ENCODE measurements around the gene AKAP1.
A peak's percentile ranks its signal among the peaks of the same experiment; 100 is the strongest.

Gene AKAP1, protein sequence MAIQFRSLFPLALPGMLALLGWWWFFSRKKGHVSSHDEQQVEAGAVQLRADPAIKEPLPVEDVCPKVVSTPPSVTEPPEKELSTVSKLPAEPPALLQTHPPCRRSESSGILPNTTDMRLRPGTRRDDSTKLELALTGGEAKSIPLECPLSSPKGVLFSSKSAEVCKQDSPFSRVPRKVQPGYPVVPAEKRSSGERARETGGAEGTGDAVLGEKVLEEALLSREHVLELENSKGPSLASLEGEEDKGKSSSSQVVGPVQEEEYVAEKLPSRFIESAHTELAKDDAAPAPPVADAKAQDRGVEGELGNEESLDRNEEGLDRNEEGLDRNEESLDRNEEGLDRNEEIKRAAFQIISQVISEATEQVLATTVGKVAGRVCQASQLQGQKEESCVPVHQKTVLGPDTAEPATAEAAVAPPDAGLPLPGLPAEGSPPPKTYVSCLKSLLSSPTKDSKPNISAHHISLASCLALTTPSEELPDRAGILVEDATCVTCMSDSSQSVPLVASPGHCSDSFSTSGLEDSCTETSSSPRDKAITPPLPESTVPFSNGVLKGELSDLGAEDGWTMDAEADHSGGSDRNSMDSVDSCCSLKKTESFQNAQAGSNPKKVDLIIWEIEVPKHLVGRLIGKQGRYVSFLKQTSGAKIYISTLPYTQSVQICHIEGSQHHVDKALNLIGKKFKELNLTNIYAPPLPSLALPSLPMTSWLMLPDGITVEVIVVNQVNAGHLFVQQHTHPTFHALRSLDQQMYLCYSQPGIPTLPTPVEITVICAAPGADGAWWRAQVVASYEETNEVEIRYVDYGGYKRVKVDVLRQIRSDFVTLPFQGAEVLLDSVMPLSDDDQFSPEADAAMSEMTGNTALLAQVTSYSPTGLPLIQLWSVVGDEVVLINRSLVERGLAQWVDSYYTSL

DNA sequence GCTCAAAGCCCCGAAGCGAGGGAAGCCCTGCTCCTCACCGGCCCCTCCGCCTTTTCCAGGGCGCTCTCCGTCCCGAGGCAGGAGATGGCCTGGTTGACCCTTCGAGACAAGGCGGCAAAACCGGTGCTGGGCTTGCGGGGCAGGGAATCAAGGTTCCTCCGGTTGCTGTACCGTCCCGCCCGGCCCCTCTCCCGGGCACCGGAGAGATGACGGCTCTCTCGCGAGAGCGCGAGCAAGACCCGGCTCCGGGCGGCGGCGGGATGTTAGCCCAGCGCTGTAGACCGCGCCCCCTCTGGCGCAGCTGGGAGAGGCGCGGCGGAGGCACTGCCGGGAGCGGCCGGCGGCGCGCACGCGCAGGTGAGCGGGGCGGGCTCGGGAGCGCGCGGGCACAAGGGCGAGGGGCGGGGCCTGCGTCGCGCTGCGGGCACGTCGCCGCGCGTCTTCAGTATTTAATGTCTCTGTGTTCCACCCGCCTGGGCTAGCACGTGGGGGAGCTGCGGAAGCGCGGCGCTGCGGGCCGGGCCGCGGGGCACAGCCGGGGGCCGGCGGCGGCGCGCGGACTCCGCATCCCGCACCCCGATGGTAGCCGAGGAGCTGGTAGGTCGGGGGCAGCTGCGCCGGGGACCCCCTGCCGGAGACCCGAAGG lies at the start of gene AKAP1:
TSS of gene AKAP1 (plus strand) at position 445 of the 646 bp plus-strand sequence. CDS start 20,219 bp downstream, outside the sequence.
- DNase-seq = peak; percentile 93 to 95

DNA sequence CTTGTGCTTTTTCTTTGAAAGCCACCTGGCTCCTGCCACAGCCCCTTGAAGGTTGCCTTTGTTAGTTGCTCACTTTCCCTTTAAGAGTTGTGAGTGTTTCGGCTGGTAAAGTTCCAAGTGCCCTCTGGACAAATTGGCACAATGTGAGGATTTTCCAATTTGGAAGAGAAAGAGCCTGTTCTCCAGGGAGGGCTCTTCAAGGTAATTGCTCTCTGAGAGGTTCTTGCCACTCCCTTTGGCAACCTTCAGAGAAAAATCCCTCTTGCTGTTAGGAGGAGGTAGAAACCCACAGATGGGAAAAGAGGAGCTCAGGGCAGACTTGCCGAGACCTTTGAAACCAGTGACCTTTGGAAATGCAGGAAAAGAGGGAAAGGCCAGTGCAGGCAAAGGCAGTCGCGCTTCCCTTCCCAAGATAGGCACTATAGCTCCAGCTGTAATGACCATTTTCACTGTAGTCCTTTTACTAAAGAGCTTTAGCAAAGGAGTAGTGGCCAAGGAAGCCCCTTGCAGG lies 49.0 kb upstream of the AKAP1 start:
- DNase-seq = peak; percentile 92 to 97

DNA sequence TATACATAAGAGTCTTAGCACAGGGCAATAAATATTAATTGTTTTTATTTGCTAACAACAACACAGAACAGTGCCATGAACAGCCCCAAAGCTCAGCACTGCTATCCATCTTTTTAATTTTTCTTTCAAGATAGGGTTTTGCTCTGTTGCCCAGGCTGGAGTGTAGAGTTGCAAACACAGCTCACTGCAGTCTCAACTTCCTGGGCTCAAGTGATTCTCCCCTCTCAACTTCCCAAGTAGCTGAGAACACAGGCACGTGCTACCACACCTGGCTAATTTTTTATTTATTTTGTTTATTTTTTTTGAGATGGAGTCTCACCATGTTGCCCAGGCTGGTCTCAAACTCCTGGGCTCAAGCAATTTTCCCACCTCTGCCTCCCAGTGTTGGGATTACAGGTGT lies 47.6 kb upstream of the AKAP1 start:
- no peak for DNase-seq

DNA sequence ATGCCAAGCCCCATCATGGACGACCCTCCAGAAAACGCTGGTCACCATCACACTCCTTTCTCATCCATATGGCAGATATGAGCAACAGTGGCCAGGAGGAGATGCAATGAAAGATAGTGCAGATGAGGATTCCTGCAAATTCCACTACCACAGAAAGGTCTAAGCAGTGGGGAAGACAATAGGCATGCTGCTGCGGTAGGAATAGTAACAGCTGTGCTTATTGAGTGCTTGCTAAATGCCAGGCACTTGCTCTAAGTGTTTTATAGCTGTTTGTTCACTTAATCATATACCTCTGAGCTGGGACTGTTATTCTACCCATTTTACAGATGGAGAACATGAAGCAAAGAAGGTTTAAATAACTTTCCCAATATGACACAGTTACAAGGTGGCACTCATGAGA lies 46.6 kb upstream of the AKAP1 start:
- no peak for DNase-seq

DNA sequence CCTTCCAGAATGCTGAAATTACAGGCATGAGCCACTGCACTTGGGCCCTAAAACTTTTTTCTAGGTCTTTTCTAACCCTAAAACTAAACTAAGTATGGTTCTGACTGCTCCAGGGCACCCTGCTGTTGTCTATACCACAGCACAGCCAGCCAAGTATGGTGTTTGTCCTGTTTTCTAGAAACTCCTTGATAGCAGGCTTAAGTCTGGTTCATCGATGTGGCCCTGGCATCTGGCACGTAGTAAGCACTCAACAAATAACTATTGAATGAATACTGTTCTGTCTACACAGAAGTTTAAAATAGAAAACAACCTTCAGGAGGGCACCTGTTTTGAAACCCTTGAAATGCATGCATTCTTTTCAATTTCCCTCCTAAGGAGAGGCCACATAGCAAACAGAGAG lies 44.5 kb upstream of the AKAP1 start:
- no peak for DNase-seq

DNA sequence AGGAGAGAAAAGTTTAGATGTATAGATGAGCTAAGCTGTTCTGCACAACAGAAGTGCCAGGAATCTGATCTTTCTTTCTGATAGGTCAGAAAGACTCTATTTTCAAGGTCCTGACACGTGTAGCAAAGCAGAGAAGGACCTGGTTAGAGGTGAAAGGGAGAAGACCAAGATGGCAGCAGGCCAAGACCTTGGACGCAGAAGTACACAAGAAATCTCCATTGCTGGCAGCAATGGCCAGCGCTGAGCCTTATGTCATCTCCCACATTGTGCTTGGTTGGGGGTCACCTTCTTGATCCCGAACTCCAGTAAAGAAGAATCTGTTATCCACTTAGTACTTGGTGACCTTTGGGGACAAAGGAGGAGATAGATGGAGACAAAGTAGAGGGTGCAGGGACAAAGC lies 41.8 kb upstream of the AKAP1 start:
- DNase-seq = no peak

DNA sequence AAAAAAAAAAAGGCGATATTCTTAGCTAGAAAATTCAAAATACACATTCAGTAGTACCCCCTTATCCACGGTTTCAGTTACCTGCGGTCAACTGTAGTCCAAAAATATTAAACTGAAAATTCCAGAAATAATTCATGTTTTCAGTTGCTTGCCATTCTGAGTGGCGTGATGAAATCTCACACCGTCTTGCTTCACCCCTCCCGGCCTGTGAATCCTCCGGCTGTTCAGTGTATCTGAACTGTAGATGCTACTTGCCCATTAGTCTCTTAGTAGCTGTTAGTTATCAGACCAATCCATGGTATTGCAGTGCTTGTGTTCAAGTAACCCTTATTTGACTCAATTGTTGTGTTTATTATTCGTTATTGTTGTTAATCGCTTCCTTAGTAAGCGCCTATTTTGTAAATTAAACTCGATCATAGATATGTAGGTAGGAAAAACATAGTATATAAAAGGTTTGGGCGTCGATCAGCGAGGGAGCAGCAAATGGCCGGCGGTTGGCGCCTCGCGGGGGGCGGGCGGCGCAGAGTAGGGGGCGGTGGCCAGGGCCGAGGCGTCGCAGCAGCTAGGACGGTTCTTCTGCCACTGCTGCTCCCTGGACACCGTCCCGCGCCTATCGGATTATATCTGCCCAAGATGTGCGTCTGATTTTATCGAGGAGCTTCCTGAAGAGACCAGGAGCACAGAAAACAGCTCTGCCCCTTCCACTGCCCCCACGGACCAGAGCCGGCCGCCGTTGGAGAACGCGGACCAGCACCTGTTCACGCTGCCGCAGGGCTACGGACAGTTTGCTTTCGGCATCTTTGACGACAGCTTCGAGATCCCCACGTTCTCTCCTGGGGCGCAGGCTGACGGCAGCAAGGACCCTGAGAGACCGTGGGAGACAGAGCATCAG lies 39.8 kb upstream of the AKAP1 start:
- DNase-seq = peak in 1 of 2 experiments; percentile 34

DNA sequence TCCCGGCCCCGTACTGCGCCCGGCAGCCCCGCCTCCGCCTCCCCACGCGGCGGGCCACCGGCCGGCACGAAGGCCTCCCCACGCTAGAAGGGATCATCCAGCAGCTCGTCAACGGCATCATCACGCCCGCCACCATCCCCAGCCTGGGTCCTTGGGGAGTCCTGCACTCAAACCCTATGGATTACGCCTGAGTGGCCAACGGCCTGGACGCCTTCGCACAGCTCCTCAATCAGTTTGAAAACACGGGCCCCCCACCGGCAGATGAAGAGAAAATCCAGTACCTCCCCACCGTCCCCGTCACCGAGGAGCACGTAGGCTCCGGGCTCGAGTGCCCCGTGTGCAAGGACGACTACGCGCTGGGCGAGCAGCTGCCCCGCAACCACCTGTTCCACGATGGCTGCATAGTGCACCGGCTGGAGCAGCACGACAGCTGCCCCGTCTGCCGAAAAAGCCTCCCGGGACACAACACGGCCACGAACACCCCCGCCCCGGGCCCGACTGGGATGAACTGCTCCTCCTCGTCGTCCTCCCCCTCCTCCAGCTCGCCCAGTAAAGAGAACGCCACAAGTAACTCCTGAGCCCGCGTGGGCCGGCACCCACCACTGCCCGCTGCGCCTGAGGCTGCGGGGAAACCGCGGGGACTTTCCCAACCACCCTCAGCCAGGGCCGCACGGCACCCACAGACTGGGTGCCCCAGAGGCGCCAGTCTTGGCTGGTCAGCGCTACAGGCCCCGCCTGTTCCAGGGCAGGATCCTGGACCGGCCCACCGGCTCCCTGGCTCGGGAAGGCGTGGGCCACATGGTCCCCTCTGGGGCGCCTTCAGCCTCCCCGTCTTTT lies 39.0 kb upstream of the AKAP1 start:
- no peak for DNase-seq

DNA sequence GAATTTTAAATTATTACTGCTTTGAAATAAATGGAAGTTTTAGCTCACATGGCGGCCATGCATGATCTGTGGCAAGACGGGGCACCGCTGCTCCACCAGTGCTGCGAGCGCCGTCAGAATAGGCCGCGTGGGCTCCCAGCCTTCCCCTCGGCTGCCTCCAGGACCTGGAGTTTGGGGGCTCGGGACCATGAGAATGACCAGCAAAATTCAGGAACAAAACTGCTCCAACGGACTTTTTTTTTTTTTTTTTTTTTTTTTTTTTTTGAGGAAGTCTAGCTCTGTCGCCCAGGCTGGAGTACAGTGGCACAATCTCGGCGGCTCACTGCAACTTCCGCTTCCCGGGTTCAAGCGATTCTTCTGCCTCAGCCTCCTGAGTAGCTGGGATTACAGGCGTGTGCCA lies 38.3 kb upstream of the AKAP1 start:
- DNase-seq = no peak

DNA sequence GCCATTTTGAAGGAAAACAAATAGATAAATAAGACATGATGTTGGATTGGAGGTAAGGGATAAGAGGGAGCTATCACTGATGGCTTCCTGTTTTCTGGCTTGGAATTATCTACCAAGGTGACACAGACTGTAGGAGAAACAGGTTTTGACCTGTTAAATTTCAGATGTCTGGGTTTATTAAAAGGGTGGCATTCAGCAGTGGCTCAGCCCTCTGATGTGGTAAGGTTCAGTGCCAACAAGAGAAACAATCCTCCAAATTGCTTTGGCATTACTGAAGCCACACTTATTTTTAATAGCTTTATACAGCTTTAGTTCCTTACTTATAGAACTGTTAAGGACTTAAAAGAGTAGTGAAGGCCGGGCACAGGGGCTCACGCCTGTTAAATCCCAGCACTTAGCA lies 37.0 kb upstream of the AKAP1 start:
- DNase-seq = no peak

DNA sequence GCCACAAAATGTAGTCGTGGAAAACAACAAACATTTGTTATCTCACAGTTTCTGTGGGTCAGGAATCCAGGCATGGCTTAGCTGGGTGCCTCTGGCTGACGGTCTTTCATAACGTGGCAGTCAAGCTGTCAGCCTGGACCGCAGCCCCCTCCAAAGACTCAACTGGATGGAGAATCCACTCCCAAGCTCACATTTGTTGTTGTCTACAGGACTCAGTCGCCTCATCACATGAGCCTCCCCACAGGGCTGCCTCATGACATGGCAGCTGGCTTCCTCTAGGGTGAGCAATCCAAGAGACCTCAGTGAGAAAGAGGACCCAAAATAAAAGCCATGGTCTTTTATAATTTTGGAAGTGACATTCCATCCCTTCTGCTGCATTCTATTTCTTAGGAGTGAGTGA lies 34.7 kb upstream of the AKAP1 start:
- no peak for DNase-seq

DNA sequence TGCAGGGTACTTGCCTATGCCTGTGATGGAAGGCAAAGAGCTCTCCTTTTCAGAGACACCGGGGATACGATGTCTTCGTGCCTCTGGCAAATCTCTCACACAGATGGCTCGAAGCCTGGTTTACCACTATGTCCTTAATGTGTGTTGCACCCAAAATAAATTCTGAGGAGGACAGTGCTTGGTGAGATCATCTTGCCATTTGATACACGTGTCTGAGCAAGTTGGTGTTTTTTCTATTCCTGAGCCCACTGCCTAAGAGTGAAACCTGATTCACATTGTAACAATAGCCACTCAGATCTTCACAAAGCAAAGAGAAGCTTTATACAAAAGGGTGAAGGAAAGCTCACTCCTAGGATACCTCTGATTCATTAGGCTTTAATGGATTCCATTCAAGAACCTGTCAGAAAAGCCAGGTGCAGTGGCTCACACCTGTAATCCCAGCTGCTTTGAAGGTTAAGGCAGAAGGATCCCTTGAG lies 33.1 kb upstream of the AKAP1 start:
- peak; percentile 76 to 84 for DNase-seq

DNA sequence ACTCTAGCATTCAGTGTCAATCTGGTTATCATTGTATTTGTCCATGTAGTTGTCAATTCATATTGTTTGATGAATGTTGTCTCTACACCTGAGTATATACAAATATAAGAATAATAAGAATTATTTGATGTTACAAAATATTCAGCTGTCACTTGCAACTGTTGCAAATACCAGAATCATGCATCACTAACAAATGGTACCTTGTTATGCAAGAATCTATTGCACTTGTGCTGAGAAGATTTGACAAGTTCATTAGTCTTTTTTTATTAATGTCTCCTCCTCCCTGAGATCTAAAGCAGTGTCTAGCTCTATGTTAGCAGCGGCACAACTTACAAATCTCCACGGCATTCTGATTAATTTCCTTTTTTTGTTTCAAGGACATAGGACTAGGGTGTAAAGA lies 22.2 kb upstream of the AKAP1 start:
- DNase-seq = no peak

DNA sequence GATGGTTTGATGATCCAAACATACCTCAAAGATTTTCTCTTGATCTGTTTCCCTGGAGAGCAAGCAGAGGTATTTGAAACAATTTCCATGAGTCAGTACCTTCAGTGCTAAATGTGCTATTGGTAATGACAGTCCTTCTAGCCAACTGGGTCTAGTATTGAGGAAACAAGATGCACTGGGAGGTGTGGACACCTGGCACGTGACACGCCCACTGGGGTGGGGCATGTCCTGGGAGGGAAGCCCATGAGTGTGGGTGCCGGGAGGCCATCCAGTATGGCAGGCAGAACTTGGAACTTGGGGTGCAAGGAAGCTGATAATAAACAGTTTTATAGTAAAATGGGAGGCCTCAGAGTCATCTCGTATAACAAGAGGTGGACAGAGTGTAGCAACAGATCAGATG lies 17.9 kb upstream of the AKAP1 start:
- DNase-seq = no peak

DNA sequence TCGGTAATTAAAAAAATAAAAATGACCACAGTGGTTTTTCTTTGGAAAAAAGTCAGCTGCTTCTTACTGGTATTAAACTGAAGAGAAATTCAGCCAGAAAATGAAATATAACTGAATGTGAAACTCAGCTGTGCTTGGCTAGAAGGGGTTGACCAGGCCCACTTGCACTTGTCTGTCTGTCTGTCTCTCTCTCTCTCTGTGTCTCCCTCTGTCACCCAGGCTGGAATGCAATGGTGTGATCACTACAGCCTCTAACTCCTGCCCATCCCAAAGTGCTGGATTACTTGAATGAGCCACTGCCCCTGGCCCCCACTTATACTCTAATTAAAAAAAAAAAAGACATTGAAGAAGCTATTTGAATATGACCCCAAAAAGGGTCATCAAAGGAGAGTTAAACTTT lies 17.3 kb upstream of the AKAP1 start:
- no peak for DNase-seq

DNA sequence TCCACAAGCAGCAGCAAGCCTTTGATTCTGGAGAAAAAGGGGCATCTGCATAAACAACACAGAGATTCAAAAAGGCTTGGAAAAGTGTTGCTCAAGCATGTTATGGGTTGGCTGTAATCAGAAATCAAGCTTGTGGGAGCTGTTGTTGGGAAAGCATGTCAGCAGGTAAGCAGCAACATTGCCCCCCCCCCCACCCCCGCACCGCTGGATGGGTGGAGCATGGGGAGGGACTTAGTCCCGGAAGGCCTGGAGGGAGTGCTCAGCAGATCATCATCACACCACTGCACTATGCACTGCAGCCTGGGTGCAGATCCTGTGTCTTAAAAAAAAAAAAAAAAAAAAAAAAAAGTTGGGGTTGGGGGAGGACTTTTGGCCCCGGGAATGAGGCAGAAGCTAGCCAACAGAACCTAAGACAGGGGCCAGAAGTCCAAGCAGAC lies 16.8 kb upstream of the AKAP1 start:
- no peak for DNase-seq

DNA sequence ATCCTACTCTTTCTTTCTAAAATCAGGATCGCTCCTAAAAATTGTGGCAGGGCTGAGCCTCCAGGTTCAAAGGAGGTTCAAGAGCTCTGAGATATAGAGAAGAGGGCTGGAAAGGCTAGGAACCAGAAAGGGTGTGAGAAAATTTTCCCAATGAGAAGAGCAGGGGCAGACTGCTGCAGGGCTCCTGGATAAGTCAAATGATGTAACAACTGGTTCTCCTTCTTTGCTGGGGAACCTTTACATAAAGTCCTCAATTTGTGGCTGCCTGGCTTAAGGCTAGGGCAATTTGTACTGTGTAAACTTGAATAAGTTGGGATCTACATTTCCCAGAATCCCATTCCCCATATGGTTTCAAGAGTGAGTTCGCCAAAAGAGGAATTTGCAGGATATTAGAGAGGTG lies 16.3 kb upstream of the AKAP1 start:
- no peak for DNase-seq

DNA sequence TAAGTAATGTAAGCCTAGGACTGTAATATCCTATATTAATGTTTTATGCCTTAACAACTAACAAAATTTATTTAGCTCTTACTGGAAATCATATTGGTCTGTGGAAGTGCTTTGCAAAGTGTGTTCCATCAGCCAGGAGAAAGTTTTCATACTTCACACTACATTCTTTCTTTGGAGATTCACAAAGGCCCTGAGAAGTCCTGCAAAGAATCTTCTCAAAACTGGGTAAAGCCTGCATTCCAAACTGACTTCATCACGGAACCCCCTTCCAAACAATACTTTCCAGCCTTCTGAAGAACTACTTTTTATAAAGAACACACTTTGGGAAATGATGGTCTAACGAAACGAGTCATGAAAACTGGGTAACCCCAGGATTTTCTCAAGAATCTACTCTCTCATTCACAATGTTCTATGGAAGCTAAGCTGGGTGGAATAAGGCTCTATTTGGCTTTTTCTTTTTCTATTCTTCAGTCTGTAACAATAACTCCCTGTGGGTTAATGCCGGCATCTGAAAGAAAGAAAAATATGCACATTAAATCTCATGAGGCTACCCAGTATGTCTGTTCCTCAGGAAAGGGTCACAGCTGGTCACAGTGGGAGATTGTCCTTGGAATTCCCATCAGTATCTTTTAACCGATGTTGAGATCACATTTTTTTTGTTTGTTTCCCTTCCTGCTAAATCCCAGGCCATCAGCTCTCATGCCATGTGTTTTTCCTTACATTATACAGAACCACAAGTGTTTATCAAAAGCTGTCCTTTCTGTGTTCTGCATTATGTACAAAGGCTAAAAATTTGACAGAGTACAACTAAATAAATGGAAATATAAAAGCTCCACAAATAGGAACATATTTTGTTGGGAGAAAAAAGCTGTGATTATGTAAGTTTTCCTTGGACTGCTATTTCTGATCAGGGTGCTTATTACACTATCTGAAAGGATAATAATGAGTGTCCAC lies 12.8 kb upstream of the AKAP1 start:
- DNase-seq = no peak

DNA sequence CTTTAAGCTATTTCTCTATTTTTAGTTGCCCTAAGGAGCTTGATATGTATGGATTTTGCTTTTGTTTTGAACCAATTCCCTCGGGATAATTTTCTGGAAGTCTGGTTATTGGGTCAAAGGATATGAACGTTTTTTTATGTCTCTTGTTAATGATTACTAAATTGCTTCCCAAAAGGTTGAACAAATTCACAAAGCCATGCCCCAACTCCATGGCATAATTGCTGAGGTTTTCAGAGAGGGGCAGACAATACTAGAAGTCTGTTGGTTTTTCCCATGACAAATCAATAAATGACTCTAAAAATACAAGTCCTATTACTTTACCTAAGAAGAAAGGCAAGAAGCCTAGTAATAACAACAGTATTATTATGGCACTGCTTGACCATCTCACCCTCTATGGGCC lies 11.4 kb upstream of the AKAP1 start:
- DNase-seq = no peak

DNA sequence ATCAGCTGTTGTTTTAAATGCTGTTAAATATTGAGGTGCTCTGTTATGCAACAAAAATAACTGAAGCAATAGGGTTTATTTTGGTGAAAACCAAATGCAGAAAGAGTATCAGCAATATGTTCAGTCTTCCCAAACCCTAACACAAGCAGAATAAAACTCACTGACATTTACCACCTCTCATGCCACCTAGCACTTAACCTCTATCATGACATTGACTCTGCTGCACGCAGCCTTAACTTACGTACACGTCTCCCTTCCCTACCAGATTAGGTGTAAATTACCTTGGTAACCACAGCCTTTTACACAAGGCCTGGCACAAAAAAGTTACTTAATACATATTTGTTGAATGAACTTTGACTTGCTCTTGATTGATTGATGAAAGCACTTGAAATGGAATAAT lies 9.9 kb upstream of the AKAP1 start:
- DNase-seq = no peak
